ENCODE data around the gene HYPK. TPM values are rescaled to one million over a fixed set of nuclear protein-coding genes. Genes with fewer than 3 reads are reported as not detected.

The HYPK gene
- total and polyA plus RNA-seq, 2 of the 8 experiments (the other 6 are each of a cell fraction or from before 2014, with no cell fraction given) = 5.4 to 17.6 TPM

GRCh38 chr15:43769584-43770228, 30.7 kb upstream of the HYPK start:
- ChIA-PET POLR2A (ENCODE audit: partially characterized antibody) (interaction anchor here (0.5 to 0.9 kb wide), 2 partner anchors 8 to 50 kb away, joined by 3 read pairs; no protein-coding TSS in a partner anchor), CTCF (ENCODE audit: partially characterized antibody) (interaction anchor here (0.6 to 3.1 kb wide), 9 partner anchors 9 to 308 kb away, joined by 3 to 24 read pairs (median 5); partner anchors contain the start of gene SERF2)
- FAIRE-seq (no peak), DNase-seq (ENCODE audit: low read depth in 1 of 2, low spot score in 2 of 2) (peak; percentile 34 to 79)
- no peak overlapping the region for H3K4me2 ChIP-seq (ENCODE audit: insufficient read depth in 1 of 2, low read depth in 2 of 2, low read length in 2 of 2)
- H3K9ac ChIP-seq (replicated peaks in 1 of 4; ENCODE audit: extremely low read depth in 1 of 4, low read depth in 3 of 4, low read length in 3 of 4) = no peak overlapping the region
- no peak overlapping the region for H2BK20ac ChIP-seq (ENCODE audit: low read length)
- H3K36me3 ChIP-seq (ENCODE audit: control insufficient read depth in 2 of 4, insufficient read depth in 4 of 4, low read length in 3 of 4) = peaks cover 49 to 90% (median 72%) of the 10 kb centered on the region in 4 experiments
- no peak overlapping the region for H2BK120ac ChIP-seq (replicated peaks; ENCODE audit: low read depth, low read length)
- H3K18ac ChIP-seq (ENCODE audit: extremely low read depth, low read length) = no peak overlapping the region
- no peak overlapping the region for H2AK5ac ChIP-seq (ENCODE audit: low read depth, low read length)
- H2BK12ac ChIP-seq (ENCODE audit: low read depth, low read length) = no peak overlapping the region
- H2BK15ac ChIP-seq (ENCODE audit: low read length) = no peak overlapping the region
- H3K79me1 ChIP-seq (ENCODE audit: low read depth, low read length) = no peaks in the 10 kb centered on the region
- 71% methylated on average over 5 of the region's 5 CpGs; no CpG with 5 or more reads in 1 of the 2 experiments for WGBS, 2 experiments (ENCODE audit: extremely low coverage in 1 of 2, insufficient coverage in 1 of 2, insufficient read length in 1 of 2, insufficient replicate concordance in 2 of 2, low coverage in 1 of 2, low lambda C conversion rate in 2 of 2, missing lambda C conversion rate in 1 of 2)
- no peaks in the 10 kb centered on the region for H3K27me3 ChIP-seq (replicated peaks in 1 of 4; ENCODE audit: control insufficient read depth in 3 of 4, extremely low read depth in 1 of 4, insufficient read depth in 3 of 4, low read length in 3 of 4)
- H3K23me2 ChIP-seq (ENCODE audit: low read depth, low read length) = no peaks in the 10 kb centered on the region
- no peak overlapping the region for H3K56ac ChIP-seq (replicated peaks; ENCODE audit: insufficient read length, low read depth, low read length)
- H3K4me3 ChIP-seq (ENCODE audit: extremely low read depth in 1 of 4, insufficient read depth in 2 of 4, low read depth in 3 of 4, low read length in 4 of 4) = no peak overlapping the region
- no peaks in the 10 kb centered on the region for H3K4me1 ChIP-seq (replicated peaks in 1 of 4; ENCODE audit: control insufficient read depth in 3 of 4, insufficient read depth in 4 of 4, low read length in 3 of 4)
- no peak overlapping the region for H4K8ac ChIP-seq (ENCODE audit: extremely low read depth, insufficient read depth, low read length)
- H3K23ac ChIP-seq (ENCODE audit: insufficient read length) = no peak overlapping the region
- no peak overlapping the region for H3K4ac ChIP-seq (replicated peaks; ENCODE audit: insufficient read length, low read depth, low read length)
- TF ChIP-seq JUND (IDR thresholded peaks at IDR 0.05; ENCODE audit: low read length) = no peak
- peak; percentile 19 to 85 (median 55) for TF ChIP-seq CTCF (IDR thresholded peaks at IDR 0.05; ENCODE audit: control extremely low read depth in 1 of 3, insufficient read depth in 1 of 3, low read depth in 1 of 3, low read length in 3 of 3)
- peak; percentile 38 to 53; a peak in 3 of 4 replicates for TF ChIP-seq RAD21 (IDR thresholded peaks at IDR 0.05 in 1 of 2, conservative IDR thresholded peaks at IDR 0.05 in 1 of 2; ENCODE audit: low read depth in 2 of 2, low read length in 2 of 2)
- H3K27ac ChIP-seq (ENCODE audit: low read depth, low read length) = no peak overlapping the region
- H4K5ac ChIP-seq (ENCODE audit: insufficient read length, low read depth, low read length) = no peak overlapping the region
- no peak overlapping the region for H3K14ac ChIP-seq (ENCODE audit: insufficient read length)
- no peak overlapping the region for H4K91ac ChIP-seq (replicated peaks; ENCODE audit: insufficient read length, low read length)
- H2AFZ ChIP-seq (ENCODE audit: low read length) = no peak overlapping the region
- no peak overlapping the region for H2BK5ac ChIP-seq (ENCODE audit: low read depth, low read length)
- no peaks in the 10 kb centered on the region for H3K9me3 ChIP-seq (ENCODE audit: insufficient read depth in 2 of 2, low read depth in 1 of 2, low read length in 1 of 2)
- no peaks in the 10 kb centered on the region for H3K79me2 ChIP-seq (ENCODE audit: control insufficient read depth in 1 of 2, insufficient read depth in 2 of 2, low read length in 2 of 2)
- H4K20me1 ChIP-seq (replicated peaks in 1 of 2; ENCODE audit: control insufficient read depth in 1 of 2, insufficient read depth in 2 of 2, low read length in 2 of 2) = peaks cover 0 to 6% of the 10 kb centered on the region in 2 experiments
